ENCODE data around the gene ARF4. TPM values are rescaled to one million over a fixed set of nuclear protein-coding genes. Genes with fewer than 3 reads are reported as not detected.
A peak's percentile ranks its signal among the peaks of the same experiment; 100 is the strongest.
"Not testable (repeated sequence)": the region's sequence is repeated elsewhere in the genome, so short reads cannot be mapped to it uniquely, and the experiment has no call there.

The ARF4 gene
- total and polyA plus RNA-seq, 10 donors, result 41.1 to 88.7 (median 75.3) TPM

GRCh38 chr3:57616233-57616632, 19.1 kb upstream of the ARF4 start:
- no peak overlapping the region for H3K27ac ChIP-seq
- no peak overlapping the region for H3K4me3 ChIP-seq
- intact Hi-C loops (cut with DNase I; ENCODE audit: low total_unique reads), result no loop called here
- no peak for TF ChIP-seq POLR2A (IDR thresholded peaks at IDR 0.05)
- no peak for TF ChIP-seq CTCF (IDR thresholded peaks at IDR 0.05 in 8 of 11, conservative IDR thresholded peaks at IDR 0.05 in 3 of 11)
- no peak for TF ChIP-seq POLR2AphosphoS5 (IDR thresholded peaks at IDR 0.05)
- H3K36me3 ChIP-seq, result peaks cover 0 to 27% (median 0%) of the 10 kb centered on the region in 6 donors
- no peaks in the 10 kb centered on the region for H3K27me3 ChIP-seq (replicated peaks in 1 of 7)
- 54 to 88% (median 58%) methylated on average over 3 of the region's 3 CpGs for WGBS, 5 donors
- peaks cover 0 to 12% (median 5%) of the 10 kb centered on the region in 8 donors for H3K9me3 ChIP-seq
- no peak for DNase-seq
- H3K4me1 ChIP-seq, result no peaks in the 10 kb centered on the region

GRCh38 chr3:57611870-57612269, 14.7 kb upstream of the ARF4 start:
- H3K27me3 ChIP-seq (replicated peaks in 1 of 7); DNase-seq; H3K4me1 ChIP-seq; H3K27ac ChIP-seq; H3K4me3 ChIP-seq; intact Hi-C loops (cut with DNase I; ENCODE audit: low total_unique reads): not testable (repeated sequence)
- WGBS, 5 donors, result 96 to 99% (median 98%) methylated on average over 5 of the region's 5 CpGs
- Histone ChIP-seq H3K9me3 (peaks cover 0 to 32% (median 10%) of the 10 kb centered on the region in 8 donors), H3K36me3 (peaks cover 0 to 15% (median 0%) of the 10 kb centered on the region in 6 donors)

- Histone ChIP-seq H3K36me3 (peaks cover 0 to 39% (median 0%) of the 10 kb centered on the region in 6 donors), H3K9me3 (peaks cover 0 to 32% (median 13%) of the 10 kb centered on the region in 8 donors), H3K27ac (no peak overlapping the region), H3K4me1 (no peaks in the 10 kb centered on the region), H3K4me3 (no peak overlapping the region), H3K27me3 (replicated peaks in 1 of 7) (no peaks in the 10 kb centered on the region)
- intact Hi-C loops (cut with DNase I; ENCODE audit: low total_unique reads), result no loop called here
- no peak for TF ChIP-seq POLR2A (IDR thresholded peaks at IDR 0.05)
- TF ChIP-seq POLR2AphosphoS5 (IDR thresholded peaks at IDR 0.05), result no peak
- TF ChIP-seq CTCF (IDR thresholded peaks at IDR 0.05 in 8 of 11, conservative IDR thresholded peaks at IDR 0.05 in 3 of 11), result no peak
- no peak for DNase-seq
Measured at GRCh38 chr3:57605683-57606082, 8.5 kb upstream of the ARF4 start.

- Histone ChIP-seq H3K4me3 (no peak overlapping the region), H3K27ac (no peak overlapping the region), H3K36me3 (peaks cover 0 to 39% (median 0%) of the 10 kb centered on the region in 6 donors), H3K27me3 (replicated peaks in 1 of 7) (no peaks in the 10 kb centered on the region), H3K4me1 (peaks cover 0 to 2% (median 0%) of the 10 kb centered on the region in 6 donors), H3K9me3 (peaks cover 0 to 30% (median 12%) of the 10 kb centered on the region in 8 donors)
- WGBS, 5 donors, result 91 to 99% (median 96%) methylated on average over 2 of the region's 2 CpGs
- intact Hi-C loops (cut with DNase I; ENCODE audit: low total_unique reads), result no loop called here
- TF ChIP-seq POLR2AphosphoS5 (IDR thresholded peaks at IDR 0.05) (no peak), POLR2A (IDR thresholded peaks at IDR 0.05) (no peak), CTCF (IDR thresholded peaks at IDR 0.05 in 8 of 11, conservative IDR thresholded peaks at IDR 0.05 in 3 of 11) (no peak)
- no peak for DNase-seq
Measured at GRCh38 chr3:57604971-57605370, 7.8 kb upstream of the ARF4 start.

- no peak for DNase-seq
- WGBS, 5 donors, result 93 to 100% (median 95%) methylated on average over 2 of the region's 2 CpGs
- intact Hi-C loops (cut with DNase I; ENCODE audit: low total_unique reads), result no loop called here
- H3K27me3 ChIP-seq (replicated peaks in 1 of 7), result no peaks in the 10 kb centered on the region
- peaks cover 0 to 25% (median 0%) of the 10 kb centered on the region in 6 donors for H3K36me3 ChIP-seq
- no peak overlapping the region for H3K4me3 ChIP-seq
- peaks cover 19 to 36% (median 26%) of the 10 kb centered on the region in 6 donors for H3K4me1 ChIP-seq
- H3K9me3 ChIP-seq, result peaks cover 0 to 1% (median 0%) of the 10 kb centered on the region in 8 donors
- TF ChIP-seq CTCF (IDR thresholded peaks at IDR 0.05 in 8 of 11, conservative IDR thresholded peaks at IDR 0.05 in 3 of 11), result no peak
- no peak for TF ChIP-seq POLR2A (IDR thresholded peaks at IDR 0.05)
- no peak for TF ChIP-seq POLR2AphosphoS5 (IDR thresholded peaks at IDR 0.05)
- peak overlapping the region in 1 of 8 donors; percentile 5 for H3K27ac ChIP-seq
Measured at GRCh38 chr3:57600195-57600594, 3.1 kb upstream of the ARF4 start.

Measured in spleen (tissue), 11 donors.